Measurements from ENCODE around the gene RAD51B. TPM values are rescaled to one million over a fixed set of nuclear protein-coding genes. Genes with fewer than 3 reads are reported as not detected.

RAD51B gene
- total RNA-seq, 2 experiments from 2014 or later: 27.4 to 31.6 TPM

DNA sequence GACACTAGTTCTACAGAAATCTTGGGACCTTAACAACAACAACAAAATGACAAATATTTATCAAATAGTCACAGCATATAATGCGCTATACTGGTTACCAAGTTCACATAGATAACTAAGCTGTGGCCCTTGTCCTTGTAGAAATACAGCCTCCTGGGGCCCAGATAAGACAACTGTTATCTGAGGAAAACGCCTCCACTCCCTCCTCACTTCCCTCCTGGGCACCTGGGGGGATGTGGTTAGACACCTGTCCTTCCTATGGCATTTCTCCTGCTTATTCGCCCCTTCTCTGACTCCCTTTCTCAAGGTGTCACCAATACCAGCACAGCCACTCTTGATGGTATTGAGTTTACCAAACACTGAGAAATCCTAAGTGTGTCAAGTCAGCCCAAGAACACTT is 419.4 kb downstream of the RAD51B start:
- no peak for DNase-seq
- H3K4me1 Mint-ChIP-seq: peaks cover 11% of the 10 kb centered on the region
- H3K9me3 Mint-ChIP-seq: no peaks in the 10 kb centered on the region
- peaks cover 3% of the 10 kb centered on the region for H3K36me3 Mint-ChIP-seq
- no peak overlapping the region for H3K27ac Mint-ChIP-seq
- H3K4me3 Mint-ChIP-seq: no peak overlapping the region
- no peaks in the 10 kb centered on the region for H3K27me3 Mint-ChIP-seq

DNA sequence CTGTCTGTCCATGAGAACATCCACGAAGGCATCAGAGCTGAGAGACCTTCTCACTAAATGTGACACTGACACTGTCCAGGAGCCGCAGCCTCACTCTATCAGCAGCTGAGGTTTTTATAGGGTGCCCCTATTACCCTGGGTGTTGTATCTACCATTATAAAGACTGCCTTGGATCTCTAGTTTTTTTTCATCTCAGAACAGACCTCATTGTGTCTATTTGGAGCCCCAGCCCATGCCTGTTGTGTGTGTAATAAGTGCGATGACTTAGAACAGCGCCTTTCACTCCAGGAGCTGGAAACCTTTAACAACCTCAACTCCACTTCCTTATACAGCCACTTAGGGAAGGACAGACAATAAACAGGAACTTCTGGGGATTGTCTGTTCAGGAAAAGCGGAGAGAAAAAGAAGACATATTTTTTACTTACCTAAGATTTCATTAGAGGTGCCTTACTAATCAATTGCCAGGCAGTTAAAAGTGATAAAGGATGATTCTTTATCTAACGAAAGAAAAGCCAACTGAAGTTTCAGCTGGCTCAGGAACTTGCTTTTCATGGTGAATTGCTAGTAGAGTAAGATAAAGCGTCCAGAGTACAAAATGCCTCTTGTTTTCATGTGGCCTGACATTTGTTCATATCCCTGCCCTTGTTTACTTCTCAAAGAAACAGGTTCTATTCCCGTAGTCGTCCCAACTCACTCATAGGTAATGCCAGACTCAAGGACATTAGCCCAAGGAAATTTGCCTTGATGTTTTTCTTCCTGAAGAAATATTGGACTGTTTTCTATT is 420.6 kb downstream of the RAD51B start:
- Mint-ChIP-seq H3K27ac (no peak overlapping the region), H3K9me3 (no peaks in the 10 kb centered on the region), H3K4me3 (no peak overlapping the region), H3K27me3 (no peaks in the 10 kb centered on the region), H3K4me1 (peaks cover 11% of the 10 kb centered on the region), H3K36me3 (peaks cover 3% of the 10 kb centered on the region)
- no peak for DNase-seq

DNA sequence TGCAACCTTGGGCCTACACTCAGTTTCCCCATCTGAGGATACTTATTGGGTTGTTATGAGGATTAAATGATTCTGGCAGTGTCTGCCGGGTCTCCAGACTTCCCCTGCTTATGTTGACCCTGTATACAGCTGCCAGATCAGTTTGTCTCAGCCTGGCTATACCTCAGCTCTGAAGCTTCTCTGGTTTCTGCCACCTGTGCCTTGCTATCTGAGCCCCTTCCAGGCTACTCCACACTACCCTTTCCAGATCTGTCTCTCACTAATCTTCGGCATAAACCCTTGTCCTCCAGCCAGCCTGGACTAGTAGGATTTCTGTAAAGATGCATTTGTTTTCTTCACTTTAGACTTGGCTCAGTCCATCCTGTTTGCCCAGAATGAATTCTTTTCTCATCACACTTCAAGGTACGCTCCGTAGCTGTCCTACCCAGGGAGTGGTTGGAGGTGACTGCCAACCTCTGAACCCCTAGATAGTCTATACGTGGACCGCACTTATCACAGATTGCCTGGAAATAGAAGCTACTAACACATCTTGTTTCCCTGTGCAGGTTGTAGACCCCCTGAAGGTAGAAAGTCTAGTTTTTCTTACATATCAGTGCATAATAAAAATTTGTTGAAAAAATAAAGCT is 422.4 kb downstream of the RAD51B start:
- Mint-ChIP-seq H3K27me3 (no peaks in the 10 kb centered on the region), H3K27ac (no peak overlapping the region), H3K9me3 (no peaks in the 10 kb centered on the region), H3K4me3 (no peak overlapping the region), H3K4me1 (peaks cover 11% of the 10 kb centered on the region), H3K36me3 (no peaks in the 10 kb centered on the region)
- DNase-seq: no peak

DNA sequence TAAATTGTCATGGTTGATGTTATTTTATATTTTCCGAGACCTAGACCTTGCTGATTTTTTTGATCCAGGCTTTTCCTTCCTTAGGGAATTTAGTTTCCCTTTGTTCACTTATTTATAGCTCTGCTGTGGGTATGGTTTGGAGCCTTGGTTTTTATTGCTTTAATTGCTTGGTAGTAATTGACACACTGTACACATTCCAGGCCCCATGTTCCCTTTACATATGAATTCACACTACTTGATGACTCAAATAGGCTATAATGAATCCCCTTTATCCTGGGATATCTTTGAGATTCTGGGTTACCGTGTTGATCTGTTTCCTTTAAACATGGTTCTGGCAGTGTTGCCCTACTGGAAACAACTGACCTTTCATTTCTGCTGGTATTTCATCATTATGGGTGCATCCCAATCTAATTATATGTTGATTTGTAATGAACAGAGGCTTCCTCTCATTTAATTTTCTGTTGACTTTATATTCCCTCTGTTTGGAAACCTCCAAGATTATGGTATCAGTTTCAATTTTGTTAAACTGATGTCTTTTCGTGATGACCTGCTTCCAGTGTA is 424.0 kb downstream of the RAD51B start:
- Mint-ChIP-seq H3K36me3 (no peaks in the 10 kb centered on the region), H3K4me3 (no peak overlapping the region), H3K9me3 (no peaks in the 10 kb centered on the region), H3K27ac (no peak overlapping the region), H3K27me3 (no peaks in the 10 kb centered on the region), H3K4me1 (peaks cover 24% of the 10 kb centered on the region)
- no peak for DNase-seq

- Mint-ChIP-seq H3K27ac (no peak overlapping the region), H3K4me1 (peaks cover 27% of the 10 kb centered on the region), H3K9me3 (no peaks in the 10 kb centered on the region), H3K27me3 (no peaks in the 10 kb centered on the region), H3K4me3 (no peak overlapping the region), H3K36me3 (no peaks in the 10 kb centered on the region)
- DNase-seq: no peak
These were observed 424.8 kb downstream of the RAD51B start for GRCh38 chr14:68244262-68244980.

DNA sequence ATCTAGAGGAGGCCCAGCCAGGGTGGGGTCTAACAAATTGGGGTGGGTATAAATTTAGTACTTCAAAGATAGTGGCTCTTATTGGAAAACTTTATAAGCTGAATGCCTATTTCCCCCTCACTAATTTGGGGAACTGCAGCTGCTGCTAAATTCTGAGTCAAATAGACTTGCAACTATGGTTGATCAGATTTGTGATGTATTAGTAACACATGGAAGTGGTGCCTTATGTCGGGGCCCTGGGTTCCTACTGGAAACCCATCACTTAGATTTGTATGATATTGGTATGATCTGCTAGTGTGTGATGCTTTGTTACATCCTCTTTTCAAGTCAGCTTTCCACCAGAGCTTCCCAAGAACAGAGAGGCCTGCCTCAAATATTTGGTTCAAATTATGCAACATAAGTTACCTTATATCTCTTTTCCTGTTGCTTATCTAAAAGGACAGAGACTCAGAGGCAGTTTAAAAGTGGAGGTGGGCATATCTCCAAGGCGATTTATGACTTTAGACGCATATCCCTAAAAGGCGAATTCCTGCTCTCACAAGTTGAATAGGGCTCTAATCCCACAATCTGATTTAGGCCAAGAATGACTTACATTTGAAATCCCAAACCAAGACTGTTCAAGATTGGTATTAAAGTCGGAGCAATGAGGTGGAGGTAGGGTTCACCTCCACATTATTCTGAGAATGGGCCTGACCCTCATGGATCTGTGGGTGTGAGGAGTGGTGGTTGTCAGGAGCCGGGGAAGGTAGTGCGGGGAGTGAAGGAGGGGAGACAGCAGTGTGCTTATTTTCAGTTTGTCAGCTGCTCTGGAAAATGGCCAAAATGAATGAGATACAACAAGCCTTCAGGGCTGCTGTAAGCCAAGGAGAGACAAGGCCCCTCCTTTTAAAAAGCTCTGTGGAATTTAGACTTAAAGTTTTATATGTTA is 425.8 kb downstream of the RAD51B start:
- Mint-ChIP-seq H3K9me3 (no peaks in the 10 kb centered on the region), H3K4me1 (peaks cover 33% of the 10 kb centered on the region), H3K27ac (no peak overlapping the region), H3K36me3 (no peaks in the 10 kb centered on the region), H3K4me3 (no peak overlapping the region), H3K27me3 (no peaks in the 10 kb centered on the region)
- DNase-seq: no peak

DNA sequence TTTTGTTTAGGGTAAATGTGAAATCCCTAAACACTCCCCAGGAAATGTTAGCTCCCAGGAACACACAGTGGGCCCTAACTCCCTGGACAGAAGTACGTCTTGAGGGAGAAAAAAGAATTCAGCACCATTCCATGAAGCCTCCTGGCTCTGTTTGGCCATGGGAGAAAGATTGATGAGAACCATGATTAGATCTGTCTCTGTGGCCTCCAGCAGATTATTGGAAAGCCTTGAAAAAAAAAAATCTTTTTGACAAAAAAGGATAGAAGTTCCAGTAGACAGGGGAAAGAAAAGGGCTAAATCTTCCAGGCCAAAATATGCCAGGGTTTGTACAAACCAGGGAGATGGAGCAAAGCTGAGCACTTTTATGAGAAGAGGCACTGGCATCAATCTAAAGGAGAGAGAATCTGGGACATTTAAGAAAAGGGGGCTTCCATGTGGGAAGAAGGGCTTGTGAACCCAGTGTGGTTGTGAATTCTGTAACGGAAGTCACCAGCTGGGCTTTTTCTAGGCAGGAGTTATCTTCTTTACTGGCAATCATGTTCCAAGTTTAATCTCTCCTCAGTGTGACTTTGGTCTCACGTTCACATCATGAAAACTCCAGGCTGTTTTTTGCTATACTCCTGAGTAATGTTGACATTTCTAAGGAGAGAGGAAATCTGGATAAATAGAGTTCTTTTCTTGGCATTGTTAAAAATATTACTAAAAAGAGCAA is 426.7 kb downstream of the RAD51B start:
- no peak for DNase-seq
- Mint-ChIP-seq H3K4me3 (no peak overlapping the region), H3K36me3 (no peaks in the 10 kb centered on the region), H3K9me3 (no peaks in the 10 kb centered on the region), H3K27me3 (no peaks in the 10 kb centered on the region), H3K27ac (no peak overlapping the region), H3K4me1 (peaks cover 41% of the 10 kb centered on the region)

DNA sequence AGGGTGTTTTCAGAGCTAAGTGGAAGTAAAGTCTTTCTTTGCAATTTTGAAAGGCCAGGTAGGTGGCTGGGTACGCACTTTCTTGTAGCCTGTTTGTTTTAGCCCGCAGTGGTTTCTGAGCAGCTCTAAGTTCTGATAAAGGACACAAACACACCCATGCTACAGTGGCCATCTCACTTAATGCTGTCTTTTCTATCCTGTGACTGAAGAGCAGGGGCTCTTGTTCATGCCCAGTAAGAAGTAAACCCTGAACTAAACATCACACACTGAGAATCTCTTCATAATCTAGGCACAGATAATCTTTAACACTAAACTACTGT is 427.2 kb downstream of the RAD51B start:
- Mint-ChIP-seq H3K36me3 (no peaks in the 10 kb centered on the region), H3K27ac (no peak overlapping the region), H3K4me1 (peaks cover 46% of the 10 kb centered on the region), H3K9me3 (no peaks in the 10 kb centered on the region), H3K4me3 (no peak overlapping the region), H3K27me3 (no peaks in the 10 kb centered on the region)
- DNase-seq: no peak

GRCh38 chr14:68247274-68247673 is 427.7 kb downstream of the RAD51B start:
- no peaks in the 10 kb centered on the region for H3K36me3 Mint-ChIP-seq
- no peak overlapping the region for H3K27ac Mint-ChIP-seq
- no peak overlapping the region for H3K4me3 Mint-ChIP-seq
- DNase-seq: no peak
- H3K4me1 Mint-ChIP-seq: peaks cover 51% of the 10 kb centered on the region
- no peaks in the 10 kb centered on the region for H3K9me3 Mint-ChIP-seq
- H3K27me3 Mint-ChIP-seq: no peaks in the 10 kb centered on the region

GRCh38 chr14:68247676-68248268 is 428.2 kb downstream of the RAD51B start:
- Mint-ChIP-seq H3K36me3 (no peaks in the 10 kb centered on the region), H3K9me3 (no peaks in the 10 kb centered on the region), H3K27me3 (no peaks in the 10 kb centered on the region), H3K4me1 (peaks cover 52% of the 10 kb centered on the region), H3K27ac (no peak overlapping the region), H3K4me3 (no peak overlapping the region)
- DNase-seq: no peak

GRCh38 chr14:68248481-68249255 is 429.1 kb downstream of the RAD51B start:
- H3K36me3 Mint-ChIP-seq: no peaks in the 10 kb centered on the region
- H3K27ac Mint-ChIP-seq: no peak overlapping the region
- peaks cover 50% of the 10 kb centered on the region for H3K4me1 Mint-ChIP-seq
- H3K27me3 Mint-ChIP-seq: no peaks in the 10 kb centered on the region
- H3K4me3 Mint-ChIP-seq: no peak overlapping the region
- no peak for DNase-seq
- no peaks in the 10 kb centered on the region for H3K9me3 Mint-ChIP-seq

DNA sequence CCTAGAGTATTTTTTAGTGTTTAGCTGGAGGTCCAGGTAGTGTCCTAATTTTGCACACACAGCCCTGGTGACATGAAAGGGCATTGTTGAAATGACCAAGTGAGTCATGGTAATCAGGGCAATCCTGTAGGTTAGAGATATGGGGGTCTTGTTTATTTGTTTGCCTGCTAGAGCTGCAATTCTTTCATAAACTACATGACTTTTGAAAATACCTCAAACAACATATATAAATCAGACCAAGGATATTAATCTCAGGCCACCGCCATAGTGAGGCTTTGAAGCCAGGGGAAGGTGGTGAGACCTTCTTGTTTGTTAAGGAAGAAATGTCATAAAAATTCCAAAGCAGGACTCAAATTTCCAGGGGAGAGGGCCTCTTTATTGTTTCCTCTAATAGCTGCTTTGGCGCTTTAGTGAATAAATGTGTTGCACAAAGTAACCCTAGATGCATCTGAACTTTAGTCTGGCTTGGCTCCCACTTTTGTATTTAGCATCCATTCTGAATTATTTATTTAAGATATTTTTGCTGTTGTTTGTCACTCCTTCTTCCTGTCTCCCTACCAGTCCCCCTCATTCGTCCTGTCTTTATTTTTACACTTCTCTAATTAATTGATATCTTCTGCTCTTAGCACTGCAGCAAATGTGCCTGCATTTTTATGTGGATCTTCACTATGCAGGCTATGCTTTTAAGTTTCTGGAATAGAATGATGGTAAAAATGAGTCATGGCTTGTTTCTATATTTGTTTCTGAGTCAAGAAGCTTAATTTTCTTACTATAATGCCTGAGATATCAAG is 430.3 kb downstream of the RAD51B start:
- DNase-seq: no peak
- Mint-ChIP-seq H3K27me3 (no peaks in the 10 kb centered on the region), H3K27ac (peak overlapping the region; percentile 4), H3K4me3 (no peak overlapping the region), H3K9me3 (no peaks in the 10 kb centered on the region), H3K4me1 (peaks cover 50% of the 10 kb centered on the region), H3K36me3 (no peaks in the 10 kb centered on the region)
